Stimulated activated CD8-positive, alpha-beta memory T cell treated with anti-CD3 and anti-CD28 coated beads, Interleukin-7, amount 100 ng/mL, for 4 hours (primary cell): Measurements from ENCODE around the gene FREM2.

Source experiments
- DNase-seq, 2 donors: peaks; one replicate each; pipeline ENCODE4 v3.0.0-alpha.2; 2020; ENCODE audit warnings: low read depth in 2 of 2

Gene FREM2

GRCh38 chr13:38686577-38687245, at the start of gene FREM2:
Gene FREM2 (plus strand): TSS chr13:38687077. CDS start chr13:38687345, 268 bp downstream.
- DNase-seq, result no peak

GRCh38 chr13:38637576-38637975, 49.3 kb upstream of the FREM2 start:
- DNase-seq, result no peak

- DNase-seq, result no peak
These were observed 45.5 kb upstream of the FREM2 start for GRCh38 chr13:38641164-38641948.

GRCh38 chr13:38647312-38647711, 39.6 kb upstream of the FREM2 start:
- no peak for DNase-seq

GRCh38 chr13:38648912-38649311, 38.0 kb upstream of the FREM2 start:
- no peak for DNase-seq

- DNase-seq, result no peak
These were observed 30.2 kb upstream of the FREM2 start for GRCh38 chr13:38656699-38657098.

- no peak for DNase-seq
These were observed 29.7 kb upstream of the FREM2 start for GRCh38 chr13:38657191-38657590.

- no peak for DNase-seq
These were observed 28.0 kb upstream of the FREM2 start for GRCh38 chr13:38658906-38659305.

GRCh38 chr13:38661010-38661675, 25.7 kb upstream of the FREM2 start:
- no peak for DNase-seq

- no peak for DNase-seq
These were observed 24.5 kb upstream of the FREM2 start for GRCh38 chr13:38662362-38662761.

GRCh38 chr13:38664906-38665305, 22.0 kb upstream of the FREM2 start:
- no peak for DNase-seq

GRCh38 chr13:38667526-38668109, 19.3 kb upstream of the FREM2 start:
- DNase-seq, result no peak

- DNase-seq, result no peak
These were observed 17.5 kb upstream of the FREM2 start for GRCh38 chr13:38669234-38669964.

- DNase-seq, result no peak
These were observed 16.2 kb upstream of the FREM2 start for GRCh38 chr13:38670627-38671026.

- DNase-seq, result no peak
These were observed 14.9 kb upstream of the FREM2 start for GRCh38 chr13:38671980-38672379.

GRCh38 chr13:38674208-38674607, 12.7 kb upstream of the FREM2 start:
- DNase-seq, result no peak

GRCh38 chr13:38680912-38681311, 6.0 kb upstream of the FREM2 start:
- DNase-seq, result no peak

GRCh38 chr13:38684714-38685113, 2.2 kb upstream of the FREM2 start:
- DNase-seq, result no peak

- DNase-seq, result no peak
These were observed 1.4 kb upstream of the FREM2 start for GRCh38 chr13:38685431-38685830.

- no peak for DNase-seq
These were observed 802 bp upstream of the FREM2 start for GRCh38 chr13:38685974-38686576.
